OCI-M2 (cell line): Measurements from ENCODE around the gene NUDT2.

Source experiments
- DNase-seq: peaks from one replicate; lab custom pipeline; 2025; ENCODE audit not compliant: unreplicated experiment; lab: John Stamatoyannopoulos, UW

NUDT2 gene

GRCh38 chr9:34384368-34385165 is 55.2 kb downstream of the NUDT2 start:
- DNase-seq = no peak

GRCh38 chr9:34385561-34386230 is 56.3 kb downstream of the NUDT2 start:
- DNase-seq = no peak

- no peak for DNase-seq
Measured at GRCh38 chr9:34386656-34387055, 57.3 kb downstream of the NUDT2 start.

GRCh38 chr9:34387239-34387638 is 57.9 kb downstream of the NUDT2 start:
- DNase-seq = no peak

GRCh38 chr9:34392511-34392910 is 63.1 kb downstream of the NUDT2 start:
- DNase-seq = no peak
